Esophagus squamous epithelium (tissue), 5 donors: ENCODE measurements around the gene RNF8. TPM values are rescaled to one million over a fixed set of nuclear protein-coding genes. Genes with fewer than 3 reads are reported as not detected.
"Not testable (repeated sequence)": the region's sequence is repeated elsewhere in the genome, so short reads cannot be mapped to it uniquely, and the experiment has no call there.

Experiments used
- DNase-seq: peaks from one replicate; lab custom pipeline; 2025; lab: John Stamatoyannopoulos, UW
- H3K27ac ChIP-seq, 4 donors: fragments of 200-600 bp; sonication (generic); one replicate each; pipeline ENCODE4 v1.5.1; 2016 to 2019; ENCODE audit warnings: mild to moderate bottlenecking in 1 of 4
- H3K27me3 ChIP-seq, 4 donors: fragments of 200-600 bp; sonication (generic); 1 replicate in 3 of 4; 2 replicates in 1 of 4; pipeline versions ENCODE4 v1.5.1 to v1.6.0; 2017 to 2021; ENCODE audit warnings: antibody characterized with exemption in 1 of 4
- H3K36me3 ChIP-seq, 3 donors: fragments of 200-600 bp; sonication (generic); one replicate each; pipeline ENCODE4 v1.5.1; 2016 to 2019
- H3K4me1 ChIP-seq, 3 donors: fragments of 200-600 bp; sonication (generic); one replicate each; pipeline ENCODE4 v1.5.1; 2017 to 2019
- H3K4me3 ChIP-seq, 4 donors: fragments of 200-600 bp; sonication (generic); 1 replicate in 3 of 4; 2 replicates in 1 of 4; pipeline ENCODE4 v1.5.1; 2016 to 2019; ENCODE audit warnings: mild to moderate bottlenecking in 2 of 4, moderate library complexity in 1 of 4
- H3K9me3 ChIP-seq, 3 donors: fragments of 200-600 bp; sonication (generic); one replicate each; pipeline ENCODE4 v1.5.1; 2016 to 2019
- CTCF ChIP-seq, 6 experiments: fragments of 450-650 bp in 4 of 6; fragments of 200-600 bp in 2 of 6; sonication (generic) in 2 of 6; IDR thresholded peaks; one replicate each; pipeline ENCODE4 v1.5.1; 2016 to 2019; ENCODE audit warnings: antibody characterized with exemption in 6 of 6, mild to moderate bottlenecking in 4 of 6, moderate library complexity in 4 of 6
- POLR2A ChIP-seq, 4 donors: fragments of 450-650 bp; IDR thresholded peaks; one replicate each; pipeline ENCODE4 v1.6.1; 2017; ENCODE audit warnings: antibody characterized with exemption in 4 of 4, mild to moderate bottlenecking in 4 of 4, moderate library complexity in 3 of 4
- WGBS, 2 donors: methylation state at CpG; one replicate each; pipeline ENCODE4 v1.1.5; 2018; 5-methylcytosine and 5-hydroxymethylcytosine counted together
- intact Hi-C: fragments of 100-400 bp; cut with DNase I; formaldehyde crosslinking; loops from one replicate; pipeline ENCODE4 v1.15.0; 2022
- total RNA-seq, 4 donors: library from RNA; depleted of rRNA; stranded (reverse); fragments of >200 nt; gene quantifications; one replicate each; pipeline ENCODE4 v1.1.0, GENCODE V29; 2016
- donor health status: DM: yes; HTN: yes; CAD: no.

Gene RNF8, protein sequence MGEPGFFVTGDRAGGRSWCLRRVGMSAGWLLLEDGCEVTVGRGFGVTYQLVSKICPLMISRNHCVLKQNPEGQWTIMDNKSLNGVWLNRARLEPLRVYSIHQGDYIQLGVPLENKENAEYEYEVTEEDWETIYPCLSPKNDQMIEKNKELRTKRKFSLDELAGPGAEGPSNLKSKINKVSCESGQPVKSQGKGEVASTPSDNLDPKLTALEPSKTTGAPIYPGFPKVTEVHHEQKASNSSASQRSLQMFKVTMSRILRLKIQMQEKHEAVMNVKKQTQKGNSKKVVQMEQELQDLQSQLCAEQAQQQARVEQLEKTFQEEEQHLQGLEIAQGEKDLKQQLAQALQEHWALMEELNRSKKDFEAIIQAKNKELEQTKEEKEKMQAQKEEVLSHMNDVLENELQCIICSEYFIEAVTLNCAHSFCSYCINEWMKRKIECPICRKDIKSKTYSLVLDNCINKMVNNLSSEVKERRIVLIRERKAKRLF
- total RNA-seq, result 10 to 100 TPM; 17.2 to 24.0 (median 19.7) TPM

DNA sequence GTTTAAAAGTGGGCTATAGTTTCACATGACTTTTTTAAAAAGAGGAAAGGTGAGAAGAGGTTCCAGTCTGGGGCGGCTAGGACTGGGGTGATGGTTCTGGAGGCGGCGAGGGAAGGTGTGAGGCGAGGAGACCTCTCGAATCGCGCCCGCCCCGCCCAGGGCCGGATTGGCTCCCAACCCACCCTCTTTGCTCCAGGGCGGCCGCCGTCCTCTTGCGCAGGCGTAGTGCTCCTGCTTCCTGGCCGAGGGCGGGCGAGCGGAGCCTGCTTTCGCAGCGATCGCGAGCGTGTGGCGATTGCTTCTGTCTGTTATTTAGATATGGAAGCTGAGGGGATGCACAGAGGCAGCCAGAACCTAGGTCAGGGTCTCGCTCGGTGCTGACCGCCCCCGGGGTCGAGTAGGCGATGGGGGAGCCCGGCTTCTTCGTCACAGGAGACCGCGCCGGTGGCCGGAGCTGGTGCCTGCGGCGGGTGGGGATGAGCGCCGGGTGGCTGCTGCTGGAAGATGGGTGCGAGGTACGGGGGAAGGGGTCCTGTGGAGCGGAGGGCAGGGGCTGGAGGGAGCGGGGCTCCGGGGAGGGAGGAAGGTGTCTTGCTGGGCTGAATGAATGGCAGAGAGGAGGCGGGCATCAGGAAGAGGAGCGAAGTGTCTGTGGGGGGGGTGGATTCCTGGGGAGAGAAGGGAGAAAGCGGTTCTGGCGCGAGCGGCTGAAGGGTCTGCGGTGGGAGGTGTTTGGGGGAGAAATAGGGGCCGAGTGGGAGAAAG, at the start of gene RNF8:
Gene RNF8, plus strand, starts transcription at position 223 of the 765 bp plus-strand sequence. Its CDS starts 182 bp downstream, at position 405.
- peak; percentile 26 for DNase-seq
- WGBS, 2 donors, result 1% methylated on average over 23 to 42 of the region's 54 CpGs
- TF ChIP-seq CTCF (IDR thresholded peaks at IDR 0.05) (no peak), POLR2A (IDR thresholded peaks at IDR 0.05) (peak in 2 of 4 donors; percentile 44 to 58)
- Histone ChIP-seq H3K36me3 (no peaks in the 10 kb centered on the region), H3K9me3 (no peaks in the 10 kb centered on the region), H3K4me3 (peak within 1 kb of the TSS; percentile 76 to 89 (median 80)), H3K27ac (peak within 1 kb of the TSS; percentile 67 to 87 (median 82)), H3K4me1 (peaks cover 3 to 35% (median 8%) of the 10 kb centered on the region in 3 donors), H3K27me3 (no peaks in the 10 kb centered on the region)
- intact Hi-C loops, result no loop called here

GRCh38 chr6:37304766-37305165, 49.0 kb upstream of the RNF8 start:
- H3K27me3 ChIP-seq, result no peaks in the 10 kb centered on the region
- no peak for DNase-seq
- intact Hi-C loops, result no loop called here
- H3K36me3 ChIP-seq, result peaks cover 0 to 62% (median 0%) of the 10 kb centered on the region in 3 donors
- H3K9me3 ChIP-seq, result no peaks in the 10 kb centered on the region
- H3K4me1 ChIP-seq, result peaks cover 5 to 62% (median 12%) of the 10 kb centered on the region in 3 donors
- H3K4me3 ChIP-seq, result no peak overlapping the region
- no peak for TF ChIP-seq CTCF (IDR thresholded peaks at IDR 0.05)
- no peak for TF ChIP-seq POLR2A (IDR thresholded peaks at IDR 0.05)
- WGBS, 2 donors, result 93 to 94% methylated on average over 7 of the region's 7 CpGs
- no peak overlapping the region for H3K27ac ChIP-seq

GRCh38 chr6:37305841-37306425, 47.9 kb upstream of the RNF8 start:
- peaks cover 0 to 54% (median 0%) of the 10 kb centered on the region in 3 donors for H3K36me3 ChIP-seq
- no peak for DNase-seq

GRCh38 chr6:37306624-37307222, 47.1 kb upstream of the RNF8 start:
- Histone ChIP-seq H3K4me3 (no peak overlapping the region), H3K4me1 (peaks cover 5 to 61% (median 12%) of the 10 kb centered on the region in 3 donors), H3K27me3 (no peaks in the 10 kb centered on the region), H3K36me3 (peaks cover 0 to 46% (median 0%) of the 10 kb centered on the region in 3 donors), H3K9me3 (no peaks in the 10 kb centered on the region), H3K27ac (peak overlapping the region in 1 of 4 donors; percentile 32)
- 84 to 95% methylated on average over 4 of the region's 4 CpGs for WGBS, 2 donors
- TF ChIP-seq CTCF (IDR thresholded peaks at IDR 0.05) (no peak), POLR2A (IDR thresholded peaks at IDR 0.05) (no peak)
- DNase-seq, result no peak
- intact Hi-C loops, result no loop called here

More at GRCh38 chr6:37305841-37306425, 47.9 kb upstream of the RNF8 start:
- intact Hi-C loops, result no loop called here
- Histone ChIP-seq H3K27me3 (no peaks in the 10 kb centered on the region), H3K4me1 (peaks cover 5 to 62% (median 12%) of the 10 kb centered on the region in 3 donors), H3K27ac (peak overlapping the region in 1 of 4 donors; percentile 32), H3K9me3 (no peaks in the 10 kb centered on the region), H3K4me3 (no peak overlapping the region)
- 76 to 81% methylated on average over 3 to 4 of the region's 4 CpGs for WGBS, 2 donors
- no peak for TF ChIP-seq CTCF (IDR thresholded peaks at IDR 0.05)
- TF ChIP-seq POLR2A (IDR thresholded peaks at IDR 0.05), result no peak

- DNase-seq, H3K9me3 ChIP-seq, H3K4me3 ChIP-seq, H3K27me3 ChIP-seq, intact Hi-C loops: not testable (repeated sequence)
- 76 to 86% methylated on average over 4 to 6 of the region's 10 CpGs for WGBS, 2 donors
- Histone ChIP-seq H3K4me1 (peaks cover 5 to 53% (median 12%) of the 10 kb centered on the region in 3 donors), H3K27ac (peak overlapping the region in 2 of 4 donors; percentile 26 to 64), H3K36me3 (peaks cover 0 to 39% (median 0%) of the 10 kb centered on the region in 3 donors)
Measured at GRCh38 chr6:37307484-37307883, 46.3 kb upstream of the RNF8 start.
